HEK293T (cell line): ENCODE data around the gene SH2D6.

Source experiments
- CTCF ChIA-PET: fragments of 350-600 bp; formaldehyde crosslinking; extraction: SDS; loops from one replicate; lab custom pipeline; 2021; ENCODE audit warnings: antibody characterized with exemption, inconsistent platforms; lab: Yijun Ruan, JAX
- POLR2A ChIA-PET: fragments of 350-600 bp; formaldehyde crosslinking; extraction: SDS; loops from one replicate; lab custom pipeline; 2020; ENCODE audit warnings: antibody characterized with exemption, inconsistent platforms; lab: Yijun Ruan, JAX
- DNase-seq: peaks from one replicate; pipeline ENCODE4 v3.0.0; 2012; ENCODE audit warnings: mixed read lengths; ENCODE audit errors: extremely low spot score
- ARNT ChIP-seq: fragments of 450-650 bp; IDR thresholded peaks from 2 replicates; pipeline ENCODE4 v1.6.1; 2017; ENCODE audit warnings: mild to moderate bottlenecking
- BHLHE40 ChIP-seq: fragments of 450-650 bp; IDR thresholded peaks from 2 replicates; pipeline ENCODE4 v1.6.1; 2016; ENCODE audit warnings: mild to moderate bottlenecking, moderate library complexity, borderline replicate concordance
- CTBP1 ChIP-seq: fragments of 450-650 bp; IDR thresholded peaks from 2 replicates; pipeline ENCODE4 v1.6.1; 2016; ENCODE audit warnings: borderline replicate concordance
- ELF4 ChIP-seq: fragments of 450-650 bp; IDR thresholded peaks from 2 replicates; pipeline ENCODE4 v1.6.1; 2017; ENCODE audit warnings: antibody characterized with exemption
- FOXA1 ChIP-seq: fragments of 450-650 bp; IDR thresholded peaks from 2 replicates; pipeline ENCODE4 v1.6.1; 2016; ENCODE audit warnings: mild to moderate bottlenecking
- FOXK2 ChIP-seq: fragments of 450-650 bp; IDR thresholded peaks from 2 replicates; pipeline ENCODE4 v1.6.1; 2016; ENCODE audit warnings: mild to moderate bottlenecking
- FOXM1 ChIP-seq: fragments of 450-650 bp; IDR thresholded peaks from 2 replicates; pipeline ENCODE4 v1.6.1; 2017; ENCODE audit warnings: mild to moderate bottlenecking, borderline replicate concordance
- HDGF ChIP-seq: fragments of 450-650 bp; IDR thresholded peaks from 2 replicates; pipeline ENCODE4 v1.6.1; 2017; ENCODE audit warnings: antibody characterized with exemption, borderline replicate concordance
- L3MBTL2 ChIP-seq: fragments of 450-650 bp; conservative IDR thresholded peaks from 2 replicates; pipeline ENCODE4 v1.6.1; 2016; ENCODE audit warnings: mild to moderate bottlenecking
- LEF1 ChIP-seq: fragments of 450-650 bp; IDR thresholded peaks from 2 replicates; pipeline ENCODE4 v1.6.1; 2017; ENCODE audit warnings: mild to moderate bottlenecking, borderline replicate concordance
- NFRKB ChIP-seq: fragments of 450-650 bp; IDR thresholded peaks from 2 replicates; pipeline ENCODE4 v1.6.1; 2016; ENCODE audit warnings: mild to moderate bottlenecking, moderate library complexity
- SP1 ChIP-seq: fragments of 450-650 bp; IDR thresholded peaks from 2 replicates; pipeline ENCODE4 v1.6.1; 2017
- SUZ12 ChIP-seq: fragments of 450-650 bp; IDR thresholded peaks from 2 replicates; pipeline ENCODE4 v1.6.1; 2016; ENCODE audit warnings: mild to moderate bottlenecking
- TARDBP ChIP-seq: fragments of 450-650 bp; IDR thresholded peaks from 2 replicates; pipeline ENCODE4 v1.6.1; 2016
- ZNF384 ChIP-seq: fragments of 450-650 bp; IDR thresholded peaks from 2 replicates; pipeline ENCODE4 v1.6.1; 2016
- TF ChIP-seq, protein P1 (sequence below): fragments of 450-650 bp; IDR thresholded peaks from 2 replicates; pipeline ENCODE4 v1.6.1; 2016

Gene SH2D6

DNA sequence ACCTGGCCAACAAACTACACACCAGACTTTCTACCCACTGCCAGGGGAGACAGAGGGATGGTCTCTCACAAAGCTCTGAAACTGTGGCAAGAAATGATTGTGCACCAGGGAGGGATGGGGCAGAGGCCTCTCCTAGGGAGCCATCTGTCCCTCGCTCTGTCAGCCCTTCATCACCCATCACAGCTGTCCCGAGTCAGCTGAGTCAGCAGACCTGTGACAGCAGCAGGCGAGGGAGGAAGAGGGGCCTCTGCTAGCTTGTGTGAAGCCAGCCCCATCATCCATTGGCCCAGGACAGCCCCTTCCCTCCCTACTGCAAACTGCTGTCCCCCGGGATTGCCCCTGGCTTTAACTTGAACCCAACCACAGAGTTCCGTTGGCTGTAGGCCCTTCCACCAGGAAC lies 5.0 kb downstream of the SH2D6 start:
- no peak for DNase-seq
- POLR2A ChIA-PET = interaction anchor here (1.1 to 1.6 kb wide), 2 partner anchors 115 to 117 kb away, joined by 3 to 4 read pairs; partner anchors contain the start of gene MAT2A
- TF ChIP-seq TARDBP = no peak
- no peak for TF ChIP-seq FOXK2
- no peak for TF ChIP-seq L3MBTL2
- TF ChIP-seq LEF1 = no peak
- no peak for TF ChIP-seq BHLHE40
- TF ChIP-seq SP1 = no peak
- TF ChIP-seq CTBP1 = no peak
- no peak for TF ChIP-seq SUZ12
- TF ChIP-seq FOXA1 = no peak
- TF ChIP-seq, protein P1, sequence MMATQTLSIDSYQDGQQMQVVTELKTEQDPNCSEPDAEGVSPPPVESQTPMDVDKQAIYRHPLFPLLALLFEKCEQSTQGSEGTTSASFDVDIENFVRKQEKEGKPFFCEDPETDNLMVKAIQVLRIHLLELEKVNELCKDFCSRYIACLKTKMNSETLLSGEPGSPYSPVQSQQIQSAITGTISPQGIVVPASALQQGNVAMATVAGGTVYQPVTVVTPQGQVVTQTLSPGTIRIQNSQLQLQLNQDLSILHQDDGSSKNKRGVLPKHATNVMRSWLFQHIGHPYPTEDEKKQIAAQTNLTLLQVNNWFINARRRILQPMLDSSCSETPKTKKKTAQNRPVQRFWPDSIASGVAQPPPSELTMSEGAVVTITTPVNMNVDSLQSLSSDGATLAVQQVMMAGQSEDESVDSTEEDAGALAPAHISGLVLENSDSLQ = no peak
- TF ChIP-seq FOXM1 = no peak
- TF ChIP-seq ELF4 = no peak
- TF ChIP-seq ZNF384 = no peak
- no peak for TF ChIP-seq HDGF
- no peak for TF ChIP-seq NFRKB
- TF ChIP-seq ARNT = no peak
- CTCF ChIA-PET = no interaction called here

DNA sequence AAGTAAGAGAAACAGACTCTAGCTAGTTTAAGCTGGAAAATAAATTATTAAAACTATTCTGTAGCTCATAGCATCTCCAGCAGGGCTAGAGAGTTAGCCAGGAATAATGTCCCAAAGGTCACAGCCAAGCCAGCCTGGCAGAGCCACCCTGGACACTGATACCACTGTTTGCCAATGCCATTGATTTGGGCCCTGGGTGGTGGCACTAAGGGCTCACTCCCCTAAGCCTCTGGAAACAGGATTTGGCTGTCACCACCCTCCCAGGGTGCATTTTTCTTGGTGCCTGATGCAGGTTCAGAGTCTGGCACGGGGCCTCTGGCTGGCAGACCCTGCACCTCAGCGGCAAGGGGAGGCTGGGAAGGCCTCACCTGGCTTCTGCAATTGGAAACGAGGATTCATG lies 7.1 kb downstream of the SH2D6 start:
- TF ChIP-seq FOXM1 = no peak
- DNase-seq = no peak
- CTCF ChIA-PET = no interaction called here
- POLR2A ChIA-PET = no interaction called here

DNA sequence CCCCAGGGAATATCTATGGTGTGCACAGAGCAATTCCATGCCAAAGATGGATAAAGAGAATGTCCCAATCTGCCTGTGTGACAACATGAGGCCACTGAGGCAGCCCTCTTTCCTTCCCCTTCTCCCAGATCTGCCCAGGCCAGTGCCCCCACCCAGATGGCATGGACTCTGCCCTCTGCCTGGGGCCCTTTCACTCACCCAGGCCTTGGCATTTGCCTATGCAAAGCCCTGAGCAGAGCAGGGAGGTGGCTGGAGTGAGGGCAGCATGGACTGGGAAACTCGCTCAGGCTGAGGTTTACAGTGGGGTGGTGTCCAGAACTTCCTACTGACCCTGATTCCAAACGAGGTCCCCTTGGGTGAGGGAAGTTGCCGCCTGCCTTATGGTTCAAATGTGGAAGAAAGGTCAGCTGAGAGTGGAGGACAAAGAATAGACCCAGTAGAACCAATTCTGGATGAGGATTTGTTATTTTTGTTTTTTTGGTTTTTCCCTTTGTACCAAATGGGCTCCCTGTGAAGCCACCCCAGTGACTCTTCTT lies 8.9 kb downstream of the SH2D6 start:
- ChIA-PET CTCF (interaction anchor here (0.9 kb wide), 1 partner anchor 121 kb away, joined by 3 read pairs; no protein-coding TSS in a partner anchor), POLR2A (interaction anchor here (1.1 to 3.2 kb wide), 6 partner anchors 8 to 134 kb away, joined by 3 to 27 read pairs (median 8); partner anchors contain the start of genes GGCX, MAT2A and SH2D6)
- no peak for DNase-seq
- TF ChIP-seq BHLHE40 (no peak), LEF1 (no peak), FOXA1 (no peak), FOXK2 (no peak)

DNA sequence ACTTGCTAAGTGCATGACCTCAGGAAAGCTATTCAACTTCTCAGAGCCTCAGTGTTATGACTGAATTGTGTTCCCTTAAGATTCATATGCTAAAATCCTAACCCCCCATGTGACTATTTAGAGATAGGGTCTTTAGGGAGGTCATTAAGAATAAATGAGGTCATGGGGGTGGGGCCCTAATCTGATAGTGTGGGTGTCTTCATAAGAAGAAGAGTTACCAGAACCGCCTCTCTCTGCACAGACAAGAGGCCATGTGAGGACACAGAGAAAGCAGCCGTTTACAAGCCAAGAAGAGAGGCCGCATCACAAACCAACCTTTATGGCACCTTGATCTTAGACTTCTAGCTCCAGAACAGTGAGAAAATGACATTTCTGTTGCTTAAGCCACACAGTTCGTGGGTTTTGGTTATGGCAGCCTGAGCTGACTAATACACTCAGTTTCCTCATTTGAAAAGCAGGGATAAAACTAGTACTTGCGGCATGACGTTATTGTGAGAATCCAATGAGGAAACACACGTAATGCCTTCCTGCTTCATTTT lies 9.9 kb downstream of the SH2D6 start:
- DNase-seq = no peak
- ChIA-PET POLR2A (interaction anchor here (1.1 to 3.2 kb wide), 6 partner anchors 9 to 132 kb away, joined by 3 to 27 read pairs (median 8); partner anchors contain the start of genes GGCX, MAT2A and SH2D6), CTCF (interaction anchor here (0.7 to 1.7 kb wide), 4 partner anchors 9 to 124 kb away, joined by 3 to 5 read pairs (median 4); no protein-coding TSS in a partner anchor)
- TF ChIP-seq, protein P1 = no peak
- TF ChIP-seq HDGF (no peak), FOXK2 (no peak), L3MBTL2 (no peak), TARDBP (no peak), CTBP1 (no peak), BHLHE40 (no peak), SP1 (no peak)

DNA sequence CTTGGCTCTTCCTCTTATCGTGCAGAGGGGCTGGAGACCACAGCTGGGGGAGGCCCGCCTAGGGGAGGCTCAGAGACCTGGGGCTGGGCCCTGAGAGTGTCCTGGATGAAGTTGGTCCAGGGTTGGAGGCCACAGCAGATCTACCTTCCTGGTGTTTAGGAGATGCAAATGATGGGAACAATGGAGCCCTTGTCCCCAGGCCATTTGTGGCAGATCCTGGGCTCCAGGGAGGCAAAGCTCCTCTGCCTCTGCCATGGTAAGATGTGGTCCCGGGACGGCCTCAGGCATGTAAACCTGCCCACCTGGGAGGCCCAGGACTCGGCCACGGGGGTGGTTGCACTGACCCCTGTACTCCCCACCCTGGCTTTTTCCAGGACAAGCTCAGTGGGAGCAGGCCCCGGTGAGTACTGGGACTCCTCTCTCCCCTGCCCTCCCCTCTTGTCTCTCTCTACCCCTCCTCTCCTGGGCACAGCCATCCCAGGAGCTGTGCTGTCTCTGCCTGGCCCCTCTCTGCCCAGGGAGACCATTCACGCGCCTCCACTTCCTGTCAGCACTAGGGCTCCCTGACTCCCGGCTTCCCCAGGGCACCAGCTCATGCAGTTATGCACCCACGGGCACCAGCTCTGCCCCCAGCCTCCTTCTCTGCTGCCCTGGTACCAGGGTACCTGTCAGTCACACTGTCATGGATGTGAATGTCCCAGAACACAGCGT lies 10.9 kb downstream of the SH2D6 start:
- no peak for TF ChIP-seq FOXM1
- no peak for TF ChIP-seq L3MBTL2
- TF ChIP-seq SUZ12 = no peak
- POLR2A ChIA-PET = interaction anchor here (1.9 to 3.2 kb wide), 5 partner anchors 9 to 117 kb away, joined by 8 to 27 read pairs (median 11); partner anchors contain the start of genes MAT2A and SH2D6
- CTCF ChIA-PET = interaction anchor here (0.7 to 1.7 kb wide), 3 partner anchors 10 to 123 kb away, joined by 4 to 5 read pairs (median 4); no protein-coding TSS in a partner anchor
- DNase-seq = no peak

DNA sequence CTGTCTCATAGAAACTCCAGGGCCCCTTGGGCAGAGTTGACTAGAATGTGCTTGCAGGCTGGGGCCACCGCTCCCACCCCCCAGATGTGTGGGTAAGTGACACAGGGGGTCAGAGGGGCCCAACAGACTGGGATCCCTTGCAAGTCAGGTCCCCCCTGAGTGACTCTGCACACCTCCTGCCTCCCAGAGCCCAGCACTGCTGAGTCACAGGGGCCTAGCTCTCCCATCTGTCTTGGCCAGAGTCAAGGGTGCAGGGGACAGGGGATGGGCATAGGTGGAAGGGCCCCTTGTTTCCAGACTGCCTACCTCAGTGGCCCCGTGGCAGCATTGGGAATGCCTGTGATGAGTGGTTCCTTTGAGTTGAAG lies 11.4 kb downstream of the SH2D6 start:
- TF ChIP-seq HDGF (no peak), SP1 (no peak), NFRKB (no peak), ARNT (no peak), CTBP1 (no peak)
- TF ChIP-seq, protein P1 = no peak
- CTCF ChIA-PET = interaction anchor here (0.7 to 1.6 kb wide), 2 partner anchors 10 to 15 kb away, joined by 4 read pairs; no protein-coding TSS in a partner anchor
- POLR2A ChIA-PET = interaction anchor here (1.9 to 3.2 kb wide), 4 partner anchors 8 to 116 kb away, joined by 9 to 27 read pairs (median 16); partner anchors contain the start of genes MAT2A and SH2D6
- DNase-seq = no peak
